Endothelial cell of umbilical vein (primary cell): Measurements from ENCODE around the gene PAX2.

ENCODE experiments used
- JUN ChIP-seq: IDR thresholded peaks from 2 replicates; pipeline ENCODE4 v1.6.1; 2011; ENCODE audit warnings: borderline replicate concordance, low read depth; ENCODE audit not compliant: insufficient read length, insufficient read depth
- TF ChIP-seq, protein P1 (sequence below), 2 donors: IDR thresholded peaks; 1 replicate in 1 of 2; 2 replicates in 1 of 2; pipeline ENCODE4 v1.5.1; 2011; ENCODE audit warnings: low read length in 2 of 2, mild to moderate bottlenecking in 2 of 2, moderate library complexity in 2 of 2, control low read depth in 1 of 2, inconsistent platforms in 1 of 2, low read depth in 1 of 2; ENCODE audit not compliant: insufficient read depth in 1 of 2; ENCODE audit errors: extremely low read depth in 1 of 2

DNA sequence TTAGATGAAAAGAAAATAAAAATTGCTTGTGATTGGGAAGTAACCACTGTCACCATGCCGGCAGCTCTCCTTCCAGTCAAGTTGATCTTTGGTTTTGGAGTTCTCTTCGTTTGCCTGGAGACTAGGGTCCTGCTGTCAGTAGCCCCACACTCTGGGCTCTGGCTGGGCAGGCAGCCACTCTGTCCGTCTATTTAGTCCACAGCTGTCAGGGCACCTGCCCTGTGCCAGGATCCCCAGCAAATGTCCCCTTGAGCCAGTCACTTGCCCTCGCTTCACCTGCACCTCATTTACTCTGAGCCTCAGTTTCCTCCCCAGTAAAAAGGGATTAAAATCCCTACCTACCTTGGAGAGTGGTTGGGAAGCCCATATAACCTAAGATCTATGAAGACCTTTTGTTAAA lies 55.5 kb downstream of the PAX2 start:
- TF ChIP-seq JUN: no peak
- TF ChIP-seq, protein P1, sequence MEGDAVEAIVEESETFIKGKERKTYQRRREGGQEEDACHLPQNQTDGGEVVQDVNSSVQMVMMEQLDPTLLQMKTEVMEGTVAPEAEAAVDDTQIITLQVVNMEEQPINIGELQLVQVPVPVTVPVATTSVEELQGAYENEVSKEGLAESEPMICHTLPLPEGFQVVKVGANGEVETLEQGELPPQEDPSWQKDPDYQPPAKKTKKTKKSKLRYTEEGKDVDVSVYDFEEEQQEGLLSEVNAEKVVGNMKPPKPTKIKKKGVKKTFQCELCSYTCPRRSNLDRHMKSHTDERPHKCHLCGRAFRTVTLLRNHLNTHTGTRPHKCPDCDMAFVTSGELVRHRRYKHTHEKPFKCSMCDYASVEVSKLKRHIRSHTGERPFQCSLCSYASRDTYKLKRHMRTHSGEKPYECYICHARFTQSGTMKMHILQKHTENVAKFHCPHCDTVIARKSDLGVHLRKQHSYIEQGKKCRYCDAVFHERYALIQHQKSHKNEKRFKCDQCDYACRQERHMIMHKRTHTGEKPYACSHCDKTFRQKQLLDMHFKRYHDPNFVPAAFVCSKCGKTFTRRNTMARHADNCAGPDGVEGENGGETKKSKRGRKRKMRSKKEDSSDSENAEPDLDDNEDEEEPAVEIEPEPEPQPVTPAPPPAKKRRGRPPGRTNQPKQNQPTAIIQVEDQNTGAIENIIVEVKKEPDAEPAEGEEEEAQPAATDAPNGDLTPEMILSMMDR (IDR thresholded peaks at IDR 0.05; ENCODE audit: extremely low read depth in 1 of 2, insufficient read depth in 1 of 2, low read depth in 1 of 2, low read length in 2 of 2): no peak
